HG02798 (cell line): Measurements from ENCODE around the gene ITPA.
"Not testable (repeated sequence)": the region's sequence is repeated elsewhere in the genome, so short reads cannot be mapped to it uniquely, and the experiment has no call there.

Experiments used
- ATAC-seq: cut with Tn5 transposase; IDR thresholded peaks from one replicate; pipeline ENCODE4 v1.9.1; 2021; ENCODE audit warnings: mild to moderate bottlenecking; ENCODE audit not compliant: unreplicated experiment, poor library complexity

The ITPA gene

GRCh38 chr20:3195590-3196237 is 13.6 kb upstream of the ITPA start:
- ATAC-seq, result no peak

GRCh38 chr20:3199206-3199605 is 10.1 kb upstream of the ITPA start:
- ATAC-seq, result no peak

GRCh38 chr20:3199976-3200755 is 9.1 kb upstream of the ITPA start:
- ATAC-seq, result no peak

- no peak for ATAC-seq
Observed at GRCh38 chr20:3202965-3203314, 6.4 kb upstream of the ITPA start.

- ATAC-seq, result peak; percentile 9
Observed at GRCh38 chr20:3203315-3204123, 5.8 kb upstream of the ITPA start.

- ATAC-seq, result peak; percentile 88
Observed at GRCh38 chr20:3204124-3204794, 5.0 kb upstream of the ITPA start, which contains the start of gene DDRGK1. TSS of gene DDRGK1 (minus strand) at chr20:3204682. CDS start at chr20:3204627, 55 bp downstream.

GRCh38 chr20:3208786-3209256 is 477 bp upstream of the ITPA start:
- ATAC-seq, result no peak

GRCh38 chr20:3209946-3210317 is 634 bp downstream of the ITPA start:
- peak; percentile 26 for ATAC-seq

- no peak for ATAC-seq
Observed at GRCh38 chr20:3210346-3210745, 1.0 kb downstream of the ITPA start.

- no peak for ATAC-seq
Observed at GRCh38 chr20:3213226-3213625, 3.9 kb downstream of the ITPA start.

- ATAC-seq, result not testable (repeated sequence)
Observed at GRCh38 chr20:3215359-3215917, 6.1 kb downstream of the ITPA start.

GRCh38 chr20:3218307-3218988 is 9.2 kb downstream of the ITPA start:
- peak; percentile 79 for ATAC-seq

GRCh38 chr20:3221398-3222226 is 12.3 kb downstream of the ITPA start:
- no peak for ATAC-seq

- ATAC-seq, result no peak
Observed at GRCh38 chr20:3222635-3223600, 13.6 kb downstream of the ITPA start.

- ATAC-seq, result no peak
Observed at GRCh38 chr20:3223651-3223993, 14.3 kb downstream of the ITPA start.

GRCh38 chr20:3223994-3224680 is 14.8 kb downstream of the ITPA start:
- ATAC-seq, result no peak
